Measurements from ENCODE around the gene MYBPC3.

- TF ChIP-seq, protein P1, sequence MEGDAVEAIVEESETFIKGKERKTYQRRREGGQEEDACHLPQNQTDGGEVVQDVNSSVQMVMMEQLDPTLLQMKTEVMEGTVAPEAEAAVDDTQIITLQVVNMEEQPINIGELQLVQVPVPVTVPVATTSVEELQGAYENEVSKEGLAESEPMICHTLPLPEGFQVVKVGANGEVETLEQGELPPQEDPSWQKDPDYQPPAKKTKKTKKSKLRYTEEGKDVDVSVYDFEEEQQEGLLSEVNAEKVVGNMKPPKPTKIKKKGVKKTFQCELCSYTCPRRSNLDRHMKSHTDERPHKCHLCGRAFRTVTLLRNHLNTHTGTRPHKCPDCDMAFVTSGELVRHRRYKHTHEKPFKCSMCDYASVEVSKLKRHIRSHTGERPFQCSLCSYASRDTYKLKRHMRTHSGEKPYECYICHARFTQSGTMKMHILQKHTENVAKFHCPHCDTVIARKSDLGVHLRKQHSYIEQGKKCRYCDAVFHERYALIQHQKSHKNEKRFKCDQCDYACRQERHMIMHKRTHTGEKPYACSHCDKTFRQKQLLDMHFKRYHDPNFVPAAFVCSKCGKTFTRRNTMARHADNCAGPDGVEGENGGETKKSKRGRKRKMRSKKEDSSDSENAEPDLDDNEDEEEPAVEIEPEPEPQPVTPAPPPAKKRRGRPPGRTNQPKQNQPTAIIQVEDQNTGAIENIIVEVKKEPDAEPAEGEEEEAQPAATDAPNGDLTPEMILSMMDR (IDR thresholded peaks at IDR 0.05) = no peak
- TF ChIP-seq POLR2A (IDR thresholded peaks at IDR 0.05) (no peak), POLR2AphosphoS5 (IDR thresholded peaks at IDR 0.05) (no peak), EP300 (IDR thresholded peaks at IDR 0.05; ENCODE audit: low read depth) (no peak)
Measured at GRCh38 chr11:47379317-47379716, 26.8 kb upstream of the MYBPC3 start.
